ENCODE results near the gene SCGN.

SCGN gene

GRCh38 chr6:25698631-25699030, 46.6 kb downstream of the SCGN start:
- DNase-seq (ENCODE audit: low read depth), result no peak
- no peak overlapping the region for H3K4me3 ChIP-seq (ENCODE audit: low read length)
- TF ChIP-seq CTCF (IDR thresholded peaks at IDR 0.05; ENCODE audit: insufficient read depth, low read depth, low read length, missing control alignments), result no peak

GRCh38 chr6:25699649-25700048, 47.6 kb downstream of the SCGN start:
- no peak for TF ChIP-seq CTCF (IDR thresholded peaks at IDR 0.05; ENCODE audit: insufficient read depth, low read depth, low read length, missing control alignments)
- no peak for DNase-seq (ENCODE audit: low read depth)
- H3K4me3 ChIP-seq (ENCODE audit: low read length), result no peak overlapping the region

GRCh38 chr6:25700761-25701160, 48.7 kb downstream of the SCGN start:
- TF ChIP-seq CTCF (IDR thresholded peaks at IDR 0.05; ENCODE audit: insufficient read depth, low read depth, low read length, missing control alignments), result no peak
- DNase-seq (ENCODE audit: low read depth), result no peak
- no peak overlapping the region for H3K4me3 ChIP-seq (ENCODE audit: low read length)

GRCh38 chr6:25701807-25702206, 49.8 kb downstream of the SCGN start:
- TF ChIP-seq CTCF (IDR thresholded peaks at IDR 0.05; ENCODE audit: insufficient read depth, low read depth, low read length, missing control alignments), result no peak
- DNase-seq (ENCODE audit: low read depth), result no peak
- H3K4me3 ChIP-seq (ENCODE audit: low read length), result no peak overlapping the region

- TF ChIP-seq CTCF (IDR thresholded peaks at IDR 0.05; ENCODE audit: insufficient read depth, low read depth, low read length, missing control alignments), result no peak
- no peak overlapping the region for H3K4me3 ChIP-seq (ENCODE audit: low read length)
- DNase-seq (ENCODE audit: low read depth), result no peak
These were observed 51.0 kb downstream of the SCGN start for GRCh38 chr6:25703005-25703404.

- no peak overlapping the region for H3K4me3 ChIP-seq (ENCODE audit: low read length)
- DNase-seq (ENCODE audit: low read depth), result no peak
- no peak for TF ChIP-seq CTCF (IDR thresholded peaks at IDR 0.05; ENCODE audit: insufficient read depth, low read depth, low read length, missing control alignments)
These were observed 52.0 kb downstream of the SCGN start for GRCh38 chr6:25704001-25704400.

- DNase-seq (ENCODE audit: low read depth), result peak; percentile 51
- TF ChIP-seq CTCF (IDR thresholded peaks at IDR 0.05; ENCODE audit: insufficient read depth, low read depth, low read length, missing control alignments), result no peak
- no peak overlapping the region for H3K4me3 ChIP-seq (ENCODE audit: low read length)
These were observed 54.4 kb downstream of the SCGN start for GRCh38 chr6:25706314-25707014.

Data from epithelial cell of esophagus (primary cell).